ENCODE data around the gene TRAPPC4.

- TF ChIP-seq CTCF (IDR thresholded peaks at IDR 0.05; ENCODE audit: poor library complexity) = no peak
- TF ChIP-seq EZH2 (IDR thresholded peaks at IDR 0.05; ENCODE audit: borderline replicate concordance) = no peak
Observed at GRCh38 chr11:119030329-119031047, 11.9 kb downstream of the TRAPPC4 start, which contains the start of gene SLC37A4.

All from hepatocyte (in vitro differentiated cells).